ENCODE measurements around the gene CTSW.
"Not testable (repeated sequence)": the region's sequence is repeated elsewhere in the genome, so short reads cannot be mapped to it uniquely, and the experiment has no call there.

The CTSW gene, protein sequence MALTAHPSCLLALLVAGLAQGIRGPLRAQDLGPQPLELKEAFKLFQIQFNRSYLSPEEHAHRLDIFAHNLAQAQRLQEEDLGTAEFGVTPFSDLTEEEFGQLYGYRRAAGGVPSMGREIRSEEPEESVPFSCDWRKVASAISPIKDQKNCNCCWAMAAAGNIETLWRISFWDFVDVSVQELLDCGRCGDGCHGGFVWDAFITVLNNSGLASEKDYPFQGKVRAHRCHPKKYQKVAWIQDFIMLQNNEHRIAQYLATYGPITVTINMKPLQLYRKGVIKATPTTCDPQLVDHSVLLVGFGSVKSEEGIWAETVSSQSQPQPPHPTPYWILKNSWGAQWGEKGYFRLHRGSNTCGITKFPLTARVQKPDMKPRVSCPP

GRCh38 chr11:65879617-65880016 lies at the start of gene CTSW:
Gene CTSW, plus strand, starts transcription at chr11:65879837. Its CDS starts 18 bp downstream, at chr11:65879855.
- H3K9me3 ChIP-seq (ENCODE audit: control insufficient read depth, insufficient read depth, low read depth, low read length): no peaks in the 10 kb centered on the region
- no peak within 1 kb of the TSS for H3K27ac ChIP-seq (ENCODE audit: low read depth, low read length)
- H3K27me3 ChIP-seq (ENCODE audit: control insufficient read depth, insufficient read depth, low read length): no peaks in the 10 kb centered on the region
- peaks cover 29% of the 10 kb centered on the region for H3K36me3 ChIP-seq (ENCODE audit: control insufficient read depth, insufficient read depth, low read length)
- no peaks in the 10 kb centered on the region for H3K4me1 ChIP-seq (ENCODE audit: control insufficient read depth, insufficient read depth, low read length)
- H3K9ac ChIP-seq (ENCODE audit: low read length): no peak within 1 kb of the TSS
- no peak within 1 kb of the TSS for H3K4me3 ChIP-seq (ENCODE audit: low read depth, low read length)

- peaks cover 11% of the 10 kb centered on the region for H3K4me1 ChIP-seq (ENCODE audit: control insufficient read depth, insufficient read depth, low read length)
- H3K27me3 ChIP-seq (ENCODE audit: control insufficient read depth, insufficient read depth, low read length); H3K36me3 ChIP-seq (ENCODE audit: control insufficient read depth, insufficient read depth, low read length); H3K9me3 ChIP-seq (ENCODE audit: control insufficient read depth, insufficient read depth, low read depth, low read length); H3K27ac ChIP-seq (ENCODE audit: low read depth, low read length); H3K9ac ChIP-seq (ENCODE audit: low read length); H3K4me3 ChIP-seq (ENCODE audit: low read depth, low read length): not testable (repeated sequence)
These were observed 47.4 kb upstream of the CTSW start for GRCh38 chr11:65832231-65832630.

DNA sequence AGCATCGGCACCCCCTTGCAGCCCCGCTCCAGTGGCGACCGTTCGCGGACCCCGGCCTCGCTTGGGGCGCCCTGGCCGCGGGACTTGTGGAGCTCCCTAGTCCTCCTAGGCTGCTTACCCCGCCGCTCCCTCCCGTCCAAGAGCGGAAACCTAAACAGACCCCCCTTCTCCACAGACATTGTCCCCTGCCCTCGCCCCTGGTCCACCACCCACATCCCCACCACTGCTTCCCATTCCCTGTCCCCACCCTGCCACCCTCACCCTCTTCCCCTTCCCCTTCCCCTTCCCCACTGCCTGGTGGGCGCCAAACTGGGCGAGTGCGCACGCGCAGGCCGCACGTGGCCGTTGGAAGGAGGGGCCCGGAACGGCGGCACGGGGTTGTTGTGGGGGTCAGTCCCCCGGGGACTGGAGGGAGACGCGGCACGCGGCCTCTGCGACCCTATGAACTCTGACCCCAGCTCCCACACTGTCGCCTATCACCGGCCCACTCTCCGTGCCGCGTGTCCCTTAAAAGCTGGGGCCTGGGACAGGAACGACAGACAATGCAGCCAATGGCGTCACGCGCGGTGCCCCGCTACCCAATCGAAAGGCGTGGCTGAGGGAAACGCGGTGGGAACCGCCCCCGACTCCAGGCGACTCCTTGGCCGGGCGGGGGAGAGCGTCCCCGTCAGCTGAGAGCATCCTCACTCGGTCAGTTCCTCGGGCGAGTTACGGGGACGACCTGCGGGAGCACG lies 46.2 kb upstream of the CTSW start, which contains the start of gene SNX32:
Gene SNX32 (plus strand): TSS at position 667 of the 734 bp plus-strand sequence. CDS start 103 bp downstream, outside the sequence.
- Histone ChIP-seq H3K4me1 (ENCODE audit: control insufficient read depth, insufficient read depth, low read length) (peaks cover 11% of the 10 kb centered on the region), H3K27me3 (ENCODE audit: control insufficient read depth, insufficient read depth, low read length) (peaks cover 9% of the 10 kb centered on the region), H3K27ac (ENCODE audit: low read depth, low read length) (peak within 1 kb of the TSS; percentile 75), H3K9ac (ENCODE audit: low read length) (peak within 1 kb of the TSS; percentile 84), H3K9me3 (ENCODE audit: control insufficient read depth, insufficient read depth, low read depth, low read length) (no peaks in the 10 kb centered on the region), H3K4me3 (ENCODE audit: low read depth, low read length) (peak within 1 kb of the TSS; percentile 67), H3K36me3 (ENCODE audit: control insufficient read depth, insufficient read depth, low read length) (no peaks in the 10 kb centered on the region)

GRCh38 chr11:65834202-65834601 lies 45.4 kb upstream of the CTSW start:
- Histone ChIP-seq H3K4me1 (ENCODE audit: control insufficient read depth, insufficient read depth, low read length) (peaks cover 11% of the 10 kb centered on the region), H3K4me3 (ENCODE audit: low read depth, low read length) (peak overlapping the region; percentile 67), H3K36me3 (ENCODE audit: control insufficient read depth, insufficient read depth, low read length) (no peaks in the 10 kb centered on the region), H3K27me3 (ENCODE audit: control insufficient read depth, insufficient read depth, low read length) (peaks cover 9% of the 10 kb centered on the region), H3K27ac (ENCODE audit: low read depth, low read length) (no peak overlapping the region), H3K9ac (ENCODE audit: low read length) (peak overlapping the region; percentile 84), H3K9me3 (ENCODE audit: control insufficient read depth, insufficient read depth, low read depth, low read length) (no peaks in the 10 kb centered on the region)

DNA sequence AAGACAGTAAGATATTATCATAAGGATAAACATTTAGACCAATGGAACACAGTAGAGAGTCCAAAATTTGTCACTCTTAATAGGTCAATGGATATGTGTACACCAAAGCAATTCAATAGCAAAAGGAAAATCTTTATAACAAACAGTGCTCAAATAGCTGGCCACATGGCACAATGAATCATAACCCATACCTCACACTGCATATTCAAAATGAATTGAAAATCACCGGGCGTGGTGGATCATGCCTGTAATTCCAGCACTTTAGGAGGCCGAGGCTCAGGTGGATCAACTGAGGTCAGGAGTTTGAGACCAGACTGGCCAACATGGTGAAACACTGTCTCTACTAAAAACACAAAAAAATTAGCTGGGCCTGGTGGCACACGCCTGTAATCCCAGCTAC lies 37.5 kb upstream of the CTSW start:
- H3K4me1 ChIP-seq (ENCODE audit: control insufficient read depth, insufficient read depth, low read length): no peaks in the 10 kb centered on the region
- H3K4me3 ChIP-seq (ENCODE audit: low read depth, low read length): no peak overlapping the region
- H3K9me3 ChIP-seq (ENCODE audit: control insufficient read depth, insufficient read depth, low read depth, low read length): no peaks in the 10 kb centered on the region
- H3K36me3 ChIP-seq (ENCODE audit: control insufficient read depth, insufficient read depth, low read length): no peaks in the 10 kb centered on the region
- no peaks in the 10 kb centered on the region for H3K27me3 ChIP-seq (ENCODE audit: control insufficient read depth, insufficient read depth, low read length)
- H3K9ac ChIP-seq (ENCODE audit: low read length): no peak overlapping the region
- no peak overlapping the region for H3K27ac ChIP-seq (ENCODE audit: low read depth, low read length)

GRCh38 chr11:65843811-65844210 lies 35.8 kb upstream of the CTSW start:
- Histone ChIP-seq H3K4me1 (ENCODE audit: control insufficient read depth, insufficient read depth, low read length) (no peaks in the 10 kb centered on the region), H3K36me3 (ENCODE audit: control insufficient read depth, insufficient read depth, low read length) (no peaks in the 10 kb centered on the region), H3K27me3 (ENCODE audit: control insufficient read depth, insufficient read depth, low read length) (no peaks in the 10 kb centered on the region), H3K9ac (ENCODE audit: low read length) (no peak overlapping the region), H3K9me3 (ENCODE audit: control insufficient read depth, insufficient read depth, low read depth, low read length) (no peaks in the 10 kb centered on the region), H3K4me3 (ENCODE audit: low read depth, low read length) (no peak overlapping the region), H3K27ac (ENCODE audit: low read depth, low read length) (no peak overlapping the region)

DNA sequence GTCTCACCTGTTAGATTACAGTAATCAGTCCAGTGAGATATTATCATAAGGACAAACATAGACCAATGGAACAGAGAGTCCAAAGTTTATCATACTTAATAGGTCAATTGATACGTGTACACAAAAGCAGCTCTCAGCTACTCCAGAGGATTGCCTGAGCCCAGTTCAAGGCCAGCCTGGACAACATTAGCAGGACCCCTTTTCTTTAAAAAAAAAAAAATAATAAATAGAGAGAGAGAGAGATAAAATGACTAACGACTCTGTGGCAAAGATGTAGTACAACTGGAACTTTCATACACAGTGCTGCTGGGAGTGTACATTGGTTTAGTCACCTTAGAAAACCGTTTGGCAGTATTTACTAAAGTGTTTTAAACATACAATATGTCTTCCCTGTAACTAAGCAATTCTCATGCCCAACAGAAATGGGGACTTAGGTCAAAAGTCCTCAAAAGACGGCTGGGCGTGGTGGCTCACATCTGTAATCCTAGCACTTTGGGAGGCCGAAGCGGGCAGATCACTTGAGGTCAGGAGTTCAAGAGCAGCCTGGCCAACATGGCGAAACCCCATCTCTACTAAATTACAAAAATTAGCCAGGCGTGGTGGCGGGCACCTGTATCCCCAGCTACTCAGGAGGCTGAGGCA lies 35.3 kb upstream of the CTSW start:
- no peaks in the 10 kb centered on the region for H3K36me3 ChIP-seq (ENCODE audit: control insufficient read depth, insufficient read depth, low read length)
- H3K27ac ChIP-seq (ENCODE audit: low read depth, low read length): no peak overlapping the region
- H3K9ac ChIP-seq (ENCODE audit: low read length): no peak overlapping the region
- H3K4me3 ChIP-seq (ENCODE audit: low read depth, low read length): no peak overlapping the region
- no peaks in the 10 kb centered on the region for H3K27me3 ChIP-seq (ENCODE audit: control insufficient read depth, insufficient read depth, low read length)
- H3K9me3 ChIP-seq (ENCODE audit: control insufficient read depth, insufficient read depth, low read depth, low read length): no peaks in the 10 kb centered on the region
- no peaks in the 10 kb centered on the region for H3K4me1 ChIP-seq (ENCODE audit: control insufficient read depth, insufficient read depth, low read length)

DNA sequence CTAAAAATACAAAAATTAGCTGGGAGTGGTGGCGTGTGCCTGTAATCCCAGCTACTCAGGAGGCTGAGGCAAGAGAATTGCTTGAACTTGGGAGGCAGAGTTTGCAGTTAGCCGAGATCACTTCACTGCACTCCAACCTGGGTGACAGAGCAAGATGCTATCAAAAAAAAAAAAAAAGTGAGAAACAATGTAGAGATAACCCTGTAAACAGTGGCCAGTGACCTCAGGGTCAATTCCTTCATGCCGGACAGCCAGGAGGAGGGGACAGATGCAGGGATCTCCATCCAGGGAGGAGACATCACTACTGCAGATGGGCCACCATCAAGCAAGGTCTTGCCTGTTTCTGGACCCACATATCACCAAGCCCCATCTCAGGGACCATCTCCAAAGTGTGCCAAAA lies 31.9 kb upstream of the CTSW start:
- 0 out of 2 replicates have a peak, but pooled peaks cover 4% of the 10 kb centered on the region for H3K4me1 ChIP-seq (ENCODE audit: control insufficient read depth, insufficient read depth, low read length)
- H3K4me3 ChIP-seq (ENCODE audit: low read depth, low read length): no peak overlapping the region
- peaks cover 4% of the 10 kb centered on the region; the same call in 1 of the 2 replicates for H3K9me3 ChIP-seq (ENCODE audit: control insufficient read depth, insufficient read depth, low read depth, low read length)
- H3K27ac ChIP-seq (ENCODE audit: low read depth, low read length): no peak overlapping the region
- no peaks in the 10 kb centered on the region for H3K27me3 ChIP-seq (ENCODE audit: control insufficient read depth, insufficient read depth, low read length)
- H3K9ac ChIP-seq (ENCODE audit: low read length): no peak overlapping the region
- H3K36me3 ChIP-seq (ENCODE audit: control insufficient read depth, insufficient read depth, low read length): peaks cover 13% of the 10 kb centered on the region; the same call in 1 of the 2 replicates

- H3K27ac ChIP-seq (ENCODE audit: low read depth, low read length); H3K4me3 ChIP-seq (ENCODE audit: low read depth, low read length); H3K9me3 ChIP-seq (ENCODE audit: control insufficient read depth, insufficient read depth, low read depth, low read length); H3K9ac ChIP-seq (ENCODE audit: low read length); H3K4me1 ChIP-seq (ENCODE audit: control insufficient read depth, insufficient read depth, low read length); H3K27me3 ChIP-seq (ENCODE audit: control insufficient read depth, insufficient read depth, low read length): not testable (repeated sequence)
- peaks cover 23% of the 10 kb centered on the region for H3K36me3 ChIP-seq (ENCODE audit: control insufficient read depth, insufficient read depth, low read length)
These were observed 30.9 kb upstream of the CTSW start for GRCh38 chr11:65848693-65849092.

GRCh38 chr11:65849366-65849765 lies 30.3 kb upstream of the CTSW start:
- Histone ChIP-seq H3K9me3 (ENCODE audit: control insufficient read depth, insufficient read depth, low read depth, low read length) (peaks cover 4% of the 10 kb centered on the region; the same call in 1 of the 2 replicates), H3K9ac (ENCODE audit: low read length) (no peak overlapping the region), H3K4me3 (ENCODE audit: low read depth, low read length) (no peak overlapping the region), H3K27ac (ENCODE audit: low read depth, low read length) (no peak overlapping the region), H3K36me3 (ENCODE audit: control insufficient read depth, insufficient read depth, low read length) (peaks cover 30% of the 10 kb centered on the region), H3K4me1 (ENCODE audit: control insufficient read depth, insufficient read depth, low read length) (0 out of 2 replicates have a peak, but pooled peaks cover 4% of the 10 kb centered on the region), H3K27me3 (ENCODE audit: control insufficient read depth, insufficient read depth, low read length) (no peaks in the 10 kb centered on the region)

Measured in HUES6 (cell line).